Mesodermal cell (in vitro differentiated cells): ENCODE results near the gene PTPN7.
"Not testable (repeated sequence)": the region's sequence is repeated elsewhere in the genome, so short reads cannot be mapped to it uniquely, and the experiment has no call there.

ENCODE experiments used
- H3K27ac ChIP-seq: 2 replicates; pipeline ENCODE4 v1.7.0; 2013; ENCODE audit warnings: mild to moderate bottlenecking, low read depth, low read length, moderate library complexity; ENCODE audit not compliant: severe bottlenecking
- H3K36me3 ChIP-seq: 2 replicates; pipeline ENCODE4 v1.7.1; 2013; ENCODE audit warnings: mild to moderate bottlenecking, low read length, moderate library complexity; ENCODE audit not compliant: control insufficient read depth, insufficient read depth
- H3K4me1 ChIP-seq: one replicate; pipeline ENCODE4 v1.7.1; 2013; ENCODE audit warnings: mild to moderate bottlenecking, low read length; ENCODE audit not compliant: insufficient read depth, control insufficient read depth, poor library complexity, severe bottlenecking
- H3K4me3 ChIP-seq: 2 replicates; pipeline ENCODE4 v1.7.0; 2013; ENCODE audit warnings: low read length, control low read depth, mild to moderate bottlenecking; ENCODE audit not compliant: insufficient read depth, poor library complexity, severe bottlenecking; ENCODE audit errors: extremely low read depth
- H3K9me3 ChIP-seq: 2 replicates; pipeline ENCODE4 v1.7.1; 2013; ENCODE audit warnings: mild to moderate bottlenecking, low read length, moderate library complexity; ENCODE audit not compliant: control insufficient read depth
- WGBS, 2 experiments: methylation state at CpG; one replicate each; pipeline ENCODE4 v1.1.5; 2013; ENCODE audit warnings: missing lambda C conversion rate in 2 of 2; ENCODE audit not compliant: insufficient coverage in 2 of 2; 5-methylcytosine and 5-hydroxymethylcytosine counted together

Gene PTPN7

DNA sequence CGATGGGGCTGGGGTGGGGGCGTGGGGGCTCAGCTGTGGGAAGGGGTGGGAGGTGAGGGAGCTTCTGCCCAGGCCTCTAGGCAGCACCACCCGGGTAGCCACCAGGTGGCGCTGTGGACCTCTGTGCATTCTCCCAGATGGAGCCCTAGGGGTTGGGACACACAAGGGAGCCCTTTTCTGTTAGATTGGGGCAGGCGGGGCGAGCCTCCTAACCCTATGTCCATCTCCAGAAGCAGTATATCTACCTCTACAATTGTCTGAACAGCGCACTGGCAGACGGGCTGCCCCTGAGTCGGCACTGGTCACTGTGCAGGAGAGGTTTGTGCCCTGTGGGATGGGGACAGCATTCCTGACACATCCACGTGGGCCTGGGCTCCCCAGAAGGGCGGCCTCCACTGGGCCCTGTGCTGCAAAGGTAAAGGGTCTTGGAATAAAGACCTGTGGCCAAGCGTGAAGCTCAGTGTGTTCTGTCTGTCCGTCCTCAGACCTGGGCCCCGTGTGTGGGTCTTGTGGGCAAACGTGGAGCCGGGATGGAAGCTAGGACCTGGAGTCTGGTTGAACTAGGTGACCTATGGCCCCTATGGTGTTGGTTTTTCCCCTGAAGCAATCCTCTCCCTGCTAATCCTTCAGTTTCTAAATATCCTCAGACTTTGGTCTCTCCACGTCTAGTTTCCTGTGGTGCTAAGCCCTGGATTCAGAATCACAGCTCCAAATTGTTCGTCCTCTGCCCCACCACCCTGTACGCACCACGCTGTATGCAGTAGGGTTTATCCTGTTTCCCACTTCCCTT, 28.8 kb upstream of the PTPN7 start:
- no peak overlapping the region for H3K4me3 ChIP-seq
- H3K4me1 ChIP-seq: peaks cover 5% of the 10 kb centered on the region
- 70 to 73% methylated on average over 13 to 16 of the region's 20 CpGs for WGBS, 2 experiments
- H3K36me3 ChIP-seq: no peaks in the 10 kb centered on the region
- no peaks in the 10 kb centered on the region for H3K9me3 ChIP-seq
- no peak overlapping the region for H3K27ac ChIP-seq

DNA sequence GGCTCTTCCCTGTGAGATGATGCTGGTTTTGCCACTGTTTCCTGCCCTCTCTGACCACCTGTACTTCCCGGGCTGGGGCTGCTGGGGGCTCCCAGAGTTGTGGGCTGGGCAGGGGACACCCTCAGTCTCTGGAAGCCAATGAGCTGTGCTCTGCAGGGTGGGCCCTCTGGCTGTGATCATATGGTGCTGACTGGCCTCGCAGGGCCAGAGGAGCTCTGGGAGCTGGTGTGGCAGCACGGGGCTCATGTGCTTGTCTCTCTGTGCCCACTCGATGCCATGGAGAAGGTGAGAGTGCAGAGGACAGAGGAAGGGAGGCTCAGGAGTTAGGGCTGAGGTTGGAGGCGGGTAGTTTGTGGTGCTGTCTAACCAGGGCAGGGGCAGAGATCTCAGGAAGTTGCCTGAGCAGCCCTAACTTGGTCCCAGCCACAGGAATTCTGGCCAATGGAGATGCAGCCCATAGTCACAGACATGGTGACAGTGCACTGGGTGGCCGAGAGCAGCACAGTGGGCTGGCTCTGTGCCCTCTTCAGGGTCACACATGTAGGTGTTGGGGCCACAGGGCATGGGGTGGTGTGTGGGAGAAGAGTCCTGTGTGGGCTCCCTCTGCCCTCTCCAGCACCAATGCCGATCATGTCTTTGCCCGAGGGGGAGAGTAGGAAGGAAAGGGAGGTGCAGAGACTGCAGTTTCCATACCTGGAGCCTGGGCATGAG, 27.4 kb upstream of the PTPN7 start:
- Histone ChIP-seq H3K36me3 (no peaks in the 10 kb centered on the region), H3K4me1 (peaks cover 2% of the 10 kb centered on the region), H3K27ac (no peak overlapping the region), H3K4me3 (no peak overlapping the region), H3K9me3 (no peaks in the 10 kb centered on the region)
- 86 to 90% methylated on average over 6 to 7 of the region's 8 CpGs for WGBS, 2 experiments

DNA sequence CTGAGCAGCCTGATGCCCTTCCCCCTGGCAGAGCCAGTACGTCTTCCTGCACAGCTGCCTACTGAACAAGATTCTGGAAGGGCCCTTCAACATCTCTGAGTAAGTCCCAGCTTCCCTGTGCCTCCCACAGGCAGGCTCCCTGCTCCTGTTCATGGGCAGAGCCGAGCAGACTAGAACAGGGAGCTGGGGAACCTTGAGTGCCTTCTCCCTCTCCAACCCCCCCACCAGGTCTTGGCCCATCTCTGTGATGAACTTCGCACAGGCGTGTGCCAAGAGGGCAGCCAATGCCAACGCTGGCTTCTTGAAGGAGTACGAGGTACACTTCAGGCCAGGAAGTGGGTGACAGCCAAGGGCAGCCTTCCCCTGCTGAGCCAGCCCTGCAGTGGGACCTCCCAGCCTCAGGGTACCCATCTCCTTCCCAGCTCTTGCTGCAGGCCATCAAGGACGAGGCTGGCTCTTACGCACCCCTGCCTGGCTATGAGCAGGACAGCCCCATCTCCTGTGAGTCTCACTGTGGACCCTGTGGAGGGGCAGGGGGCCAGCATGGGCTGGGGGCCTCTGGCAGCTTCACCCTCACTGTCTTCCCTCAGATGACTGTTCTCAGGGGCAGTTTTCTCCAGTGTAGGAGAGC, 26.8 kb upstream of the PTPN7 start:
- no peaks in the 10 kb centered on the region for H3K4me1 ChIP-seq
- no peak overlapping the region for H3K27ac ChIP-seq
- no peaks in the 10 kb centered on the region for H3K9me3 ChIP-seq
- no peaks in the 10 kb centered on the region for H3K36me3 ChIP-seq
- no peak overlapping the region for H3K4me3 ChIP-seq
- WGBS, 2 experiments: 87 to 88% methylated on average over 5 of the region's 8 CpGs

DNA sequence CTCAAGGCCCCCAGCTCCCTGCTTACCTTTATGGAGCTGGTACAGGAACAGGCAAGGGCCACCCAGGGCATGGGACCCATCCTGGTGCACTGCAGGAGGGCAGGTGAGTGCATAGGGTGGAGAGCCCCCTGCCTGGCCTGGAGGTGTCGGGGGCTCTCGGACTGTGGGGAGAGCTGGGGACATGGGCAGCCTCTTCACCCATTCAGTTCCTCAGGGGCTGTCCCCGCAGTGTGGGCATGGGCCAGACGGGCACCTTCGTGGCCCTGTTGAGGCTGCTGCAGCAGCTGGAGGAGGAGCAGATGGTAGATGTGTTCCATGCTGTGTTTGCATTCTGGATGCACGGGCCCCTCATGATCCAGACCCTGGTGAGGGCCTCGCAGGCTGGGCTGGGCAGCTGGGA, 25.9 kb upstream of the PTPN7 start:
- H3K4me3 ChIP-seq: no peak overlapping the region
- no peaks in the 10 kb centered on the region for H3K4me1 ChIP-seq
- no peak overlapping the region for H3K27ac ChIP-seq
- H3K9me3 ChIP-seq: no peaks in the 10 kb centered on the region
- WGBS, 2 experiments: 92 to 95% methylated on average over 4 to 5 of the region's 7 CpGs
- H3K36me3 ChIP-seq: no peaks in the 10 kb centered on the region

DNA sequence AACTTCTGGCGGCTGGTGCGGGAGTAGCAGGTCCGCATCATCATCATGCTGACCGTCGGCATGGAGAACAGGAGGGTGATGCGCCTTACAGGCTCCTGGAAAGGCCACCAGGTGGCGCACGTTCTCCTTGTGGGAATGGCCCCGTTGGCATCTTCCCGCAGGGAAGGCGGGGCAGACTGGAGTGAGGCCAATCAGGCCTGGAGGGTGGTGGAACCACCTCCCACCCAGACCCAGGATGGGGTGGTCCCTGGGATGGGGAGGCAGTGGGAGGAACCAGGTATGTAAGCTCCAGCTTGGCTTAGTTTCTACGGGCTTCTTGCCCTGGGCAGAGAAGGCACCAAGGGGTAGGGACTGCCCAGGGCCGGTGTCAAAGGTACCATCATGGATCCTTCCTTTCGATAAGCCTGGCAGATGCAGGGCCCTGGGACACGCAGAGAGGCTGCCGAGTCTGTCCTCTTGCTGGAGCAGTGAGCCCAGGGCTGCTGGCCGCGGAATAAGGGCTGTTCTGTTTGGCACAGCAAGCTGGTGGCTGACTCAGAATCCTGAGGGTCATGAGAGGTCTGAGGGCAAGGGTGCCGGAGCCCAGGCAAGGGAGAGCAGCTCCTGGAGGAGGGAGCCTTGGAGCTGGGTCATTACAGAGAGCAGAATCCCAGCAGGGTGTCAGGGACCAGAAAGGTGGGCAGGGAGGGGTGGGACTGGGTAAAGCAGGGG, 24.5 kb upstream of the PTPN7 start:
- H3K9me3 ChIP-seq: no peaks in the 10 kb centered on the region
- H3K27ac ChIP-seq: no peak overlapping the region
- 25 to 33% methylated on average over 16 of the region's 19 CpGs for WGBS, 2 experiments

DNA sequence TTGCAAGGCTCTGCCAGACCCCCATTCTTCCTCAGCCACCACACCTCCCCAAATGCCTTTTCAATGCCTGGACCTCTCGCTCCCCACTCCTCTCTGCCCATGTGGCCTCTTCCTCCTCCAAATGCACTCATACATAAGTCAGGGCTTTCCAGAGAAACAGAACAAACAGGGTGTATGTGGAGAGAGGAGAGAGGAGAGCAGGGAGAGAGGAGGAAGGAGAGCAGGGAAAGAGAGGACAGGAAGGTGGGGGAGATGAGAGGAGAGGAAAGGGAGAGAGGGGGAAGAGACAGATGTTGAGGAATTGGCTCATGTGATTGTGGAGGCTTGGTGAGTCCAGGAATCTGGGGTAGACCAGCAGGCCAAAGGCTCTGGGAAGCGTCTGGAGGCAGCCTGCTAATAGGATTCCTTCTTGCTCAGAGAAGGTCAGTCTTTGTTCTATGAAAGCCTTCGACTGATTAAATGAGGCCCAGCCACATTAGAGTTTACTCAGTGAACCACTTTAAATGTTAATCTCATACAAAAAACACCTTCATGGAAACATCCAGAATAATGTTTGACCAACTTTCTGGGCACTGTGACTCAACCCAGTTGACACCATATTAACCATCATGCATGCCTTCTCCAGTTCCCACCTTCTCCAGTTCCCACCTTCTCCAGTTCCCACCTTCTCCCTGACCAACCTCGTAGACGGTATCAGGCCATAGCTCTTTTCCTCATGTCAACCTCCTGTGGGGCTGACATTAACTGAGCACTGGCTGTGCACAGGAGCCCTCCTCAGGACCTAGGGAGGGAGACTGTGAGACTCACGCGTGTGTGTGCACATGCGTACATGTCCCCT, 21.9 kb upstream of the PTPN7 start:
- H3K4me3 ChIP-seq: no peak overlapping the region
- H3K36me3 ChIP-seq: no peaks in the 10 kb centered on the region
- no peaks in the 10 kb centered on the region for H3K4me1 ChIP-seq
- 82 to 95% methylated on average over 7 of the region's 8 CpGs for WGBS, 2 experiments
- no peaks in the 10 kb centered on the region for H3K9me3 ChIP-seq
- no peak overlapping the region for H3K27ac ChIP-seq

More for the DNA sequence above, 24.5 kb upstream of the PTPN7 start:
- no peaks in the 10 kb centered on the region for H3K4me1 ChIP-seq
- no peak overlapping the region for H3K4me3 ChIP-seq
- H3K36me3 ChIP-seq: no peaks in the 10 kb centered on the region

DNA sequence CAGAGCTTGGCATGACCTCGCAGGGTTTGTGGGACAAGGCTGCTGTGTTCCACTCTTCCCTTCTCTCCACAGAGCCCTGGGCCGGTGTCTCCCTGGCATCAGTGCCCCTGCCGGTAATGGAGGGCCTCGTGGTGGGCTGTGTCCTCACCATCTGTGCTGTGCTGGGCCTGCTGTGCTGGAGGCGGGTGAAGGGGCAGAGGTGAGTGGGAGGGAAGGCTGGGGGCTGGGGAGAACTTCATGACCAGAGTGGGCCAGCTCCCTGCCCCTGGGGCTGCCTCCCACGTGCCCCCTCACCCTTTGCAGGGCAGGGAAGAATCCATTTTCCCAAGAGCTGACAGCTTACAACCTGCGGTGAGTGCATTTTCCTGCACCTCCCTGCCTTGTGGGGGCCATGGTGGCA, 21.2 kb upstream of the PTPN7 start:
- Histone ChIP-seq H3K9me3 (no peaks in the 10 kb centered on the region), H3K27ac (no peak overlapping the region), H3K36me3 (no peaks in the 10 kb centered on the region), H3K4me3 (no peak overlapping the region), H3K4me1 (no peaks in the 10 kb centered on the region)
- WGBS, 2 experiments: 67 to 78% methylated on average over 2 to 3 of the region's 7 CpGs

DNA sequence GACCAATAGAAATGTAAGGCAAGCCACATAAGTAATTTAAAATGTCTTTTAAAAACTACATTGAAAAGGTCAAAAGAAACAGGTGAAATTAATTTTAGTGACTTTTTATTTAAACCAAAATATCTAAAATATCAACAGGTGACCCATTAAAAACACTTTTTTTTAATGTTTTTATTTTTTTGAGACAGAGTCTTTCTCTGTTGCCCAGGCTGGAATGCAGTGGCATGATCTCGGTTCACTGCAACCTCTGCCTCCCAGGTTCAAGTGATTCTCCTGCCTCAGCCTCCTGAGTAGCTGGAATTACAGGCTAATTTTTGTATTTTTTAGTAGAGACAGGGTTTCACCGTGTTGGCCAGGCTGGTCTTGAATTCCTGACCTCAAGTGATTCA, 20.3 kb upstream of the PTPN7 start:
- H3K36me3 ChIP-seq, H3K27ac ChIP-seq, H3K4me1 ChIP-seq, H3K4me3 ChIP-seq, H3K9me3 ChIP-seq: not testable (repeated sequence)
- 100% methylated on average over 1 of the region's 2 CpGs for WGBS, 2 experiments

DNA sequence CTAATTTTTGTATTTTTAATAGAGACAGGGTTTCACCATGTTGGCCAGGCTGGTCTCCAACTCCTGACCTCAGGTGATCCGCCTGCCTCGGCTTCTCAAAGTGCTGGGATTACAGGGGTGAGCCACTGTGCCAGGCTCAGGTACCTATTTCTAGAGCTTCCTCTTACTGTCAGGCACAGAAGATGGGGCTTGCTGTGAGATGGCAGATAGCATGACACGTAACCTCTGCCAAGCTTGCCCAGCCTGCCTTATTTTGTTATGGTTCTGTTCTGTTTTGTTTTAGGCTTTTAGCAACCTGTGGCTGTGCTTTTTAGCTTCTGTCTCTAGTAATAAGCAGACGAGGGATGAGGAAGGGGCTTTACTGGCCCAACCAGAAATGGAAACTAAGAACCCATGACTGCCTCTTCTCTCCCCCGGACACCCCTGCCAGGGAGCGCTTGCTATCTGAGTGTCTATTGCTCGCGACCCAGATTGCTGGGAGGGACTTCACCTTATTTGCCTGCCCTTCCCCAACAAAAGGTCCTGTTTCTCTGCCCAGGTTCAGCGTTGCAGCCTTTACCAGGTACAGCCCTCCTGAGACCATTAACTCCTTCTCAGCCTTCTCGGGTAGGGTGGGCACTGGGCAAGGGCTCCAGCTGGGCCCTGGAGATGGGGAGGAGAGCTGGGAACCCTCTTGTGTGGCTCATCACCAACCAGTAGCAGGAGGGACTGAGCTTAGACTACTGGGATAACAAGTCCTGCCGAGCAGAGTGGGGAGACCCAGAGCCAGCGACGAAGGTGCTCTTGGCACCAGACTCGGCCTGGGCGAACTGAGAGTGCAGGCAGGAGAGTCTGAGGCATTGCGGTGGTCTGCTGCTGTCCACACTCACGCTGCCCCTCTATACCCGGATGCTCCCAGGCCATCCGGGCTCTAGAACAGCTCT, 19.7 kb upstream of the PTPN7 start:
- 83 to 86% methylated on average over 12 to 15 of the region's 19 CpGs for WGBS, 2 experiments
- Histone ChIP-seq H3K4me1 (no peaks in the 10 kb centered on the region), H3K27ac (no peak overlapping the region), H3K36me3 (no peaks in the 10 kb centered on the region), H3K9me3 (no peaks in the 10 kb centered on the region), H3K4me3 (no peak overlapping the region)
